NCI-H2196 treated with DMSO at 0.1 percent for 48 hours (cell line): ENCODE results near the gene LRRC10B.

Source experiments
- DNase-seq: peaks from one replicate; lab custom pipeline; 2025; ENCODE audit not compliant: unreplicated experiment; lab: John Stamatoyannopoulos, UW

LRRC10B gene

DNA sequence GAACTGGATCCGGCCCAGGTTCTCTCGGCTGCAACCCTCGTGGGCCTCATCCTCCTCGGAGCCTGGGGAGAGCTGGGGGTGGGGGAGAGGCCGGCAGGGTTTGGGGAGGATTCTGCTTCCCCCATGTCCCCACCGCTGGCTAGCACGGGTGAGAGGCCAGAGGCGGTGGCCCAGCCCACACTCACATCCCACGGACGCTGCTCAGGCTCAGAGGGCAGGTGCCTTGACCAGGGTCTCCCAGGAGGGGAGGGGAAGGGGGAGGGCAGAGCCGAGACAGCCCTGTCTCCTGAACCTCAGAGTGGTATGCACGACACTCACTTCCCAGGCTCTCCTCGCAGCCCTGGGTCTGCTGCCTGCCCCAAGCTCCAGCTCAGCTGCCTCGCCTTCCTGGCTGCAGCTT lies 19.6 kb downstream of the LRRC10B start:
- no peak for DNase-seq

- no peak for DNase-seq
These were observed 21.1 kb downstream of the LRRC10B start for GRCh38 chr11:61529537-61530225.

GRCh38 chr11:61531044-61531443 lies 22.5 kb downstream of the LRRC10B start:
- DNase-seq = no peak

DNA sequence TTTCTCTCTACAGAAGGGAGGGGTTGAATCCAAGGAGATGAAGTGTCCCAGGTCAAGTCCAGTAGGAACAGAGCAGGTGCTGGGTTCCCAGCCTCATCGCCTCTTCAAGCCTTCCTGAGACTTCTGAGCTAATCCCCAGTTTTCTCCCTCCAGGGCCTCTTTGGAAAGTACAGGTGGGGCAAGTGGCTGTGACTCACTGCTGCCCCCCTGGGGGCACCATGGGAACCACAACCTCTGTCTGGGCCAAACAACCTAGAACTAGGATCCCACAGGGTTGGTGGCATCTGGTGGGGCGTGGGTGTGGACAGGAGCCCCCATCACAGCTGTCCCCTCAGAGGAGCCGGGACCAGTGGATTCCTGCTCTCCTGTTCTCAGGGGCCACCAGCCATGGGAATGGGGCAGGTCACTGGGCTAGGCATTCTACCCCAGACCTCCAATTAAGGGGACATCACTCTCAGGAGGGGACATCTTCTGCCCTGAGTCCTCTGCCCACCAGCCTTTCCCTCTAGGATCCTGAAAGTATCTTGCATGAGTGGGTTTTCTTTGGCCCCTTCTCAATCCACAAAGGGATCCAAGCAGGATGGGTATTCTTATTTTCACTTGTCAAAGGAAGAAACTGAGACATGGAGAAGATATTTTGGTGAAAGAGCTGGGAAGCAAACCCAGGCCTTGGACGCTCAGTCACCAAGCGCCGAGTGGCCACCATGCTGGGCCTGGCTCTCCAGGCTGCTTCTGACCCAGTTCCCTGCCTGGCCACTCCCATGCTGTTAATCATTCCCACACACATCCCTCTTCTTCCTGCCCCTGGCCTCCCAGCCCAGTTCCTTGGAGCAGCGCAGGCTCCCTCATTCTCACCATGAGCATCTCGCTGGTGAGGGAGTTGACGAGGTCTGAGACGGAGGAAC lies 23.8 kb downstream of the LRRC10B start:
- DNase-seq = peak; percentile 14

DNA sequence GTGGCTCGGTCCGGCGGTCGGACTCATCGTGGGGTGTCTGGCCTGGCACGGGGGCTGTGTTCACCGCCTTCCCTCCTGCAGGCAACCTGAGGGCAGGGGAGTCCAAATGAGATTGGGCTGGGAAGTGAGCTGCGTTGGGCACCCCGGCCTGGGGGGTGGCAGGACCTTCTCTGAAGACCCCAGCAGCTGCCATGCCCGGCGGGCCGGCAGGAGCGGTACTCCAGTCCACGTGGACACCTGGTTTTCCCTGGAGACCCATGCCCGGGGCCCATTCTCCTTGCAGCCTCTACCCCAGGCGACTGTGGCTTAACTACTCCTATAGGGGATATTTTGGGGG lies 24.5 kb downstream of the LRRC10B start:
- DNase-seq = no peak

DNA sequence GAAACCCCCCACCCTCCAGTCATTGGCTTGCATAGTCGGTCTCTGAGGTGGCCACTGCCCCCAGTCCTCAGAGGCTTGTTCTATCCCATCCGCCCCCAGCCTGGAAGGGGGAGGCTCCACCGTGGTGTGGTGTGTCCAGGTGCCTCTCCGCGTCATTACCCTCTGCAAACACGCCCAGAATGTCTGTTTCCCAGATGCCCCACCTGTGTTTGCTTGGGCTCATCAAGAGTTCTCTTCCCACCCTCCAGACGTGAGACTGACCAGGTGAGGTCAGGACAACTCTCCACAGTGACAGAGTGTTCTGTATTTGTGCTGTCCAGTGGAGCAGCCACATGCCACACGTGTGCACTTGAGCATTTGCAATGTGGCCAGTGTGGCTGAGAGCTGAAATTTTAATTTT lies 24.9 kb downstream of the LRRC10B start:
- DNase-seq = peak; percentile 45

DNA sequence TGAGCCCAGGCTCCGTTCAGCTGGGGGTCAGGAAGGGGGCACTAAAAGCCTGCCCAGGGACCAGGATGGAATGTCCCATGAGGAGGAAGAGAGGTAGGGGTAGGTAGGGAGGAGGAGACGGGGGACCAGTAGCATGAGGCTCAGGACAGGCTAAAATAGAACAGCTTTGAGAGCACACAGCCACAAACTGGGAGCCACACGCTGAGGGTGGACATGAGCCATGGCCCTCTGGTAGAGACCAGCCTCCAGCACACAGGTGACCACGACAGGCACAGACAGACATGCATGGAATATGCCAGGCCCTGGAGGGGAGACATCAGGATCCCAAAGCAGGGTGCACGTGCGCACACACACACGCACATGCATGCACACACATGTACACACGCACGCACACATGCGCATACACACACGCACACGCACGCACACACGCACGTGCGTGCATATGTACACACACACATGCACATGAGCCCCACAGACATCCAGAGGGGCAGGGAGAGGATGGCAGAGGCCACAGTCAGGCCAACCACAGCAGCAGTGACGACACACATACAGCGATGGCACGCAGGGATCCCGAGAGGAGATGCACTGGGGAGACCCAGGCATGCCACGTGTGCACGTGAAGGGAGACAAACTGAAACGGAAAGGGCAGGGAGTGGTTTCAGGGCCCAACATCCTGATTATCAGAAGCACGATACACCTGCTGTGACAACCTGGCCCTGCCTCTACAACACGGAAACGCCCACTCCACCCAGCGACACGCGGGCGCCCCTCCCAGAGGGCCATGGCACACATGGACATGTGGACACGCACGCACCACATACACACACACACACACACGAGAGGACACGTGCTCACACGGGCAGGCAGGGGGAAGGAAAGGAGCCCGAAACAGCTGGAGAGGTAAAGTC lies 25.7 kb downstream of the LRRC10B start:
- DNase-seq = no peak

DNA sequence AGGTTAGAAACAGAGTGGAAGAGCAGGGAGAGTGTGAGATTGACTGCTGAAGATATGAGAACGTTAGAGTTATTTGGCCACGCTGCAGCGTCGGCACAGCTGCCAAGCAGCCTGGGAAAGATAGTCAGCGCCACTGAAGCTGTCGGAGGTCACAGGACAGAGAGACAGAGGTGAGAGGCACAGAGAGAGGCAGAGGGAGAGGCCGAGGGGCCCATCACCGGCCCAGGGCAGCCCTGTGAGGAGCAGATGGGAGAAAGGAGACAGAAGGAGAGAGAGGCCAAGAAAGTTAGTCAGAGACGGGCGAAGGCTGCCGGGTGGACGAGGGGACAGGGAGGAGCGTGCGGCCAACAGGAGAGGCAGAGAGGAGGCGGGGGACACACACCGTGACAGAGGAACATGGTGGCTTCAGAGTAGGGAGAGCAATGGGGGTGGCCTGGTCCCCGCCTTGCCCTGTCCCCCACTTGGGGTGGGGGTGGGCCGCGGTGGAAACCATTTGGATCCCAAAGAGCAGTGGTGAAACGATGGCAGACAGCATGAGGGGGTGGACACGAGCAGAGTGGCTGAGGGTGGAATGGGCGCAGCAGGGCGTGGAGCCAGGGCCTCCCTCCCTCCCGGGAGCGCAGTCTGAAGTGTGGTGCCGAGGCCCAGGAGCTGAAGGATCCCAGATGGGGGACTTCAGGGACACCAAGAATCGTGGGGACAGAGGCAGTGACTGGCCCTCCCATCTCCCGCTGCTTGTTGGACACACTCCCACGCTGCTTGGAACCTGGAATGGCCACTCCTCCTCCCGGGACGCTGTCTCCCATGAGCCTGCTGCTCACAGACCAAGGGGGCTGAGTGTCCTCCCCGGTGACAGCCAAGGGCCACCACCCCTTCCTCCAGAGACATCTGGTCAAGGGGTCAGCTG lies 26.6 kb downstream of the LRRC10B start:
- DNase-seq = no peak

GRCh38 chr11:61535998-61536675 lies 27.6 kb downstream of the LRRC10B start:
- DNase-seq = no peak

GRCh38 chr11:61536676-61537270 lies 28.2 kb downstream of the LRRC10B start:
- DNase-seq = no peak

- DNase-seq = no peak
These were observed 28.8 kb downstream of the LRRC10B start for GRCh38 chr11:61537326-61537725.

DNA sequence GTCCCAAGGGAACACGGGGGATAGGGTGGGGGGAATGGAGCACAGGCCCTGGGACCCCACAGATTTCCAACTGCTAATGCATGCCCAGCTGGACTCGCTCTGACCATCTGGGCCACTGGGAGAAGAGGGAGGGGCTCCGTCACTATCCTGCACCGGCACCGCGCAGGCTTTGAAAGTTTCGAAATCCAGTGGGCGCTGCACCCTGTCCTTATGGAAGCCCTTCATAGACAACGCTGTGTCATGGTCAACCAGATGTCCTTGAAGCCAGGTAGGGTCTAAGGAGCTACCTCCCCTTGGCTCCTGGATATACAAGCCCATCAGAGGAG lies 30.1 kb downstream of the LRRC10B start:
- DNase-seq = no peak

- no peak for DNase-seq
These were observed 30.5 kb downstream of the LRRC10B start for GRCh38 chr11:61539006-61539405.

DNA sequence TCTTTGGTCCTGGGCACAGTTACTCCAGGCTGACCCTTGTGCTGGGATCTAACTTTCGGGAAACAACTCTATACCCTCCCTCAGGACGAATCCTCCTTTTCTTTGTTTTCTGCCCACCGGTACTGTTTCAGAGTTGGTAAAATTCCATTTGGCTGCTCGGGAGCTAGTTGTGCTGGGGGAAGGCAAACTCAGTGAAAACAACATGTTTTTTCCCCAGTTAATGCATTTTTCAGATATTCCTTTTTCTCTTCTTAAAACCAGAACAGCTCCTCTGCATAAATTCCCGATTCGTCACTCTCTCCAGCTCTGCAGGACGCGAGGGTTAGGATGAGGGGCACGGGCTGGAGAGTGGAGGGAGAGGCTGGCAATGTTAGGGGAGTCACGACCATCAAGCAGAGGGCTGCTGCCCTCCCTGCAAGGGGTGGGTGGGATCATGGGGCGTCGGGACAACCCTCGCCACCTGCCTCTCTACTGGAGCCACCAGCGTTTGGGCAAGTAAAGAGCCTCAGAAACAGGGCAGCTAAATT lies 31.3 kb downstream of the LRRC10B start:
- DNase-seq = no peak

DNA sequence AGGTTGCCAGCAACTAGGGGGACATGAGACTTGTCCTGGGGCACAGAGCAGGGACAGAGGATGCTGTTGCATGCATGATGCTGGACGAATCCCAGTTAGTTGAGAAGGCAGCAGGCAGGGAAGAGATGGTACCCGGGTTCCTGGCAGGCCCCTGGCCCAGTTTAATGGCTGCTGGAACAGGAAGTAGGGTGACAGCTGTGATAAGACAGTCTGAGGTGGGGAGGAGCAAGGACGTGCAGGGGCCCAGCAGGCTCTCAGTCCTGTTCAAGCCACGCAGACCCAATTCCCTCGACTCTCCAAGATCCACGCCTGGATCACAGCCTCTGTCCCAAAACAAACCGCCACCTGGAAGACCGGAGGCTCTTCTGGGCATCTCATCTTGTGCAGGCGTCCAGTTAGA lies 32.0 kb downstream of the LRRC10B start:
- no peak for DNase-seq

GRCh38 chr11:61541598-61541997 lies 33.0 kb downstream of the LRRC10B start:
- peak; percentile 91 for DNase-seq

DNA sequence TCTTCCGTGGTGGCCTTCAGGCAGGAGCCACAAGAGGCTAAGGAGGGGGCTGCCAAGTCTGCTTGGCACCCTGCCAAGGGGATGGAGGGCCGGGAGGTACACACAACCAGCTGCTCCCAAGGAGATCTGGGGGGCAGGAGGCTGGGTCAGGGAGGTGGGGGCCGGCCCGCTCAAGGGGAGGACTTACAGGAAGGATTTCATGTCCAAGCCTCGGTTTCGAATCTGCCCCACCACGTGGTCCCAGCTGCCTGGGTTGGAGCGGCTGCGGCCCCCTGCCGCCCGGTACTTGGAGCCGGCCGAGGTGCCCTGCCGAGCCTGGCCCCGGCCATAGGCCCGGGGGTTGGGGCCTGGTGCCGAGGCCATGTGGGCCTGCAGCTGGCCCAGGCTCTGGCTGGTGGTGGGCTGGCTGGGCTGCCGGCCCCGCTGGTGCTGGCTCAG lies 33.5 kb downstream of the LRRC10B start:
- DNase-seq = peak; percentile 53

- no peak for DNase-seq
These were observed 34.2 kb downstream of the LRRC10B start for GRCh38 chr11:61542705-61543104.

- no peak for DNase-seq
These were observed 35.2 kb downstream of the LRRC10B start for GRCh38 chr11:61543606-61544306.
